IMR-90 (cell line): ENCODE measurements around the gene PHF3. TPM values are rescaled to one million over a fixed set of nuclear protein-coding genes. Genes with fewer than 3 reads are reported as not detected.

ENCODE experiments used
- ATAC-seq: fragments of 200-7000 bp; cut with Tn5 transposase; 2 replicates; pipeline ENCODE4 v1.9.1; 2020; ENCODE audit warnings: low read depth, mild to moderate bottlenecking, moderate library complexity
- BruUV-seq: library from RNA; stranded (reverse); fragments of 400-500 nt; replicated peaks from 2 replicates; lab custom pipeline; 2021; lab: Mats Ljungman, UMichigan
- CTCF ChIA-PET: fragments of 300-600 bp; formaldehyde crosslinking; extraction: SDS; loops from one replicate; lab custom pipeline; 2021; ENCODE audit warnings: antibody characterized with exemption; lab: Yijun Ruan, JAX
- POLR2A ChIA-PET: fragments of 300-600 bp; sonication (Branson Sonifier 250); formaldehyde crosslinking; loops from one replicate; lab custom pipeline; 2022; ENCODE audit warnings: antibody characterized with exemption; ENCODE audit not compliant: unreplicated experiment; lab: Charles Lee
- DNase-seq: peaks from one replicate; pipeline ENCODE4 v3.0.0; 2013
- H2AFZ ChIP-seq: replicated peaks from 2 replicates; pipeline ENCODE3; 2013; ENCODE audit warnings: low read length, mild to moderate bottlenecking; ENCODE audit not compliant: poor library complexity
- H2AK5ac ChIP-seq: 2 replicates; pipeline ENCODE4 v1.6.1; 2013; ENCODE audit warnings: low read depth, low read length, inconsistent platforms
- H2AK9ac ChIP-seq: replicated peaks from 2 replicates; pipeline ENCODE3; 2013; ENCODE audit warnings: mild to moderate bottlenecking, low read depth, low read length, moderate library complexity; ENCODE audit not compliant: poor library complexity
- H2BK120ac ChIP-seq: 2 replicates; pipeline ENCODE4 v1.6.1; 2013; ENCODE audit warnings: low read depth, low read length, inconsistent platforms
- H2BK15ac ChIP-seq: 3 replicates; pipeline ENCODE4 v1.6.1; 2013; ENCODE audit warnings: low read depth, low read length, inconsistent platforms
- H2BK20ac ChIP-seq: 2 replicates; pipeline ENCODE4 v1.6.1; 2013; ENCODE audit warnings: low read depth, mild to moderate bottlenecking, inconsistent platforms, low read length, moderate library complexity
- H2BK5ac ChIP-seq: 2 replicates; pipeline ENCODE4 v1.6.1; 2013; ENCODE audit warnings: mild to moderate bottlenecking, low read depth, low read length, inconsistent platforms; ENCODE audit not compliant: poor library complexity, severe bottlenecking
- H3K14ac ChIP-seq: replicated peaks from 2 replicates; pipeline ENCODE4 v1.6.1; 2013; ENCODE audit warnings: low read depth, low read length, inconsistent platforms
- H3K18ac ChIP-seq: 2 replicates; pipeline ENCODE4 v1.6.1; 2013; ENCODE audit warnings: low read depth, low read length, control low read depth
- H3K23ac ChIP-seq: 2 replicates; pipeline ENCODE4 v1.6.1; 2013; ENCODE audit warnings: low read depth, low read length, inconsistent platforms
- H3K27ac ChIP-seq: 2 replicates; pipeline ENCODE4 v1.5.1; 2013; ENCODE audit warnings: mild to moderate bottlenecking, control low read depth, low read length; ENCODE audit not compliant: insufficient read depth
- H3K27me3 ChIP-seq: 2 replicates; pipeline ENCODE4 v1.6.1; 2013; ENCODE audit warnings: low read length; ENCODE audit not compliant: control insufficient read depth, insufficient read depth
- H3K36me3 ChIP-seq: 2 replicates; pipeline ENCODE4 v1.6.1; 2013; ENCODE audit warnings: low read length, mixed read lengths; ENCODE audit not compliant: control insufficient read depth, insufficient read depth
- H3K4ac ChIP-seq: 2 replicates; pipeline ENCODE4 v1.6.1; 2013; ENCODE audit warnings: low read depth, low read length, inconsistent platforms
- H3K4me1 ChIP-seq: 2 replicates; pipeline ENCODE4 v1.6.1; 2013; ENCODE audit warnings: low read length, mixed read lengths; ENCODE audit not compliant: control insufficient read depth, insufficient read depth
- H3K4me2 ChIP-seq: 2 replicates; pipeline ENCODE4 v1.6.1; 2013; ENCODE audit warnings: low read depth, mild to moderate bottlenecking, control low read depth, low read length, moderate library complexity
- H3K4me3 ChIP-seq: 2 replicates; pipeline ENCODE4 v1.5.1; 2013; ENCODE audit warnings: low read depth, mild to moderate bottlenecking, control low read depth, low read length, moderate library complexity; ENCODE audit not compliant: insufficient read depth
- H3K56ac ChIP-seq: 2 replicates; pipeline ENCODE4 v1.6.1; 2013; ENCODE audit warnings: low read length, inconsistent platforms; ENCODE audit not compliant: insufficient read depth; ENCODE audit errors: extremely low read depth
- H3K79me1 ChIP-seq, 2 experiments: 2 replicates each; pipeline ENCODE4 v1.6.1; 2013; ENCODE audit warnings: low read length in 2 of 2, inconsistent platforms in 1 of 2, low read depth in 1 of 2
- H3K9ac ChIP-seq: 2 replicates; pipeline ENCODE4 v1.6.1; 2013; ENCODE audit warnings: low read depth, low read length, control low read depth
- H3K9me1 ChIP-seq: 2 replicates; pipeline ENCODE4 v1.6.1; 2013; ENCODE audit warnings: low read length, inconsistent platforms; ENCODE audit not compliant: insufficient read depth
- H3K9me3 ChIP-seq: 2 replicates; pipeline ENCODE4 v1.6.1; 2013; ENCODE audit warnings: low read length; ENCODE audit not compliant: control insufficient read depth, insufficient read depth
- H4K20me1 ChIP-seq: 2 replicates; pipeline ENCODE4 v1.6.1; 2013; ENCODE audit warnings: low read length, inconsistent platforms; ENCODE audit not compliant: insufficient read depth
- H4K5ac ChIP-seq: 2 replicates; pipeline ENCODE4 v1.6.1; 2013; ENCODE audit warnings: mild to moderate bottlenecking, low read depth, low read length, control low read depth
- H4K8ac ChIP-seq, 2 experiments: 2 replicates each; pipeline ENCODE4 v1.6.1; 2013; ENCODE audit warnings: low read depth in 2 of 2, low read length in 2 of 2, control low read depth in 1 of 2, inconsistent platforms in 1 of 2
- H4K91ac ChIP-seq: 2 replicates; pipeline ENCODE4 v1.6.1; 2013; ENCODE audit warnings: low read depth, low read length, inconsistent platforms; ENCODE audit not compliant: insufficient read depth
- BHLHE40 ChIP-seq: fragments of 150-350 bp; IDR thresholded peaks from 2 replicates; pipeline ENCODE4 v1.6.1; 2016; ENCODE audit warnings: mild to moderate bottlenecking, low read depth, low read length
- CEBPB ChIP-seq: IDR thresholded peaks from 2 replicates; pipeline ENCODE4 v1.6.1; 2012; ENCODE audit warnings: low read depth, low read length, improper control_type of control experiment
- CHD1 ChIP-seq: IDR thresholded peaks from 2 replicates; pipeline ENCODE4 v1.6.1; 2012; ENCODE audit warnings: low read depth, low read length, improper control_type of control experiment
- MAZ ChIP-seq: IDR thresholded peaks from 2 replicates; pipeline ENCODE4 v1.6.1; 2012; ENCODE audit warnings: low read depth, mild to moderate bottlenecking, low read length, improper control_type of control experiment, moderate library complexity, borderline replicate concordance
- MXI1 ChIP-seq: IDR thresholded peaks from 2 replicates; pipeline ENCODE4 v1.6.1; 2012; ENCODE audit warnings: low read depth, mild to moderate bottlenecking, low read length, moderate library complexity, borderline replicate concordance
- NFE2L2 ChIP-seq: fragments of 150-350 bp; IDR thresholded peaks from 2 replicates; pipeline ENCODE4 v1.6.1; 2016; ENCODE audit warnings: low read depth, mild to moderate bottlenecking, low read length
- POLR2A ChIP-seq: IDR thresholded peaks from 2 replicates; pipeline ENCODE4 v1.6.1; 2012; ENCODE audit warnings: mild to moderate bottlenecking, low read depth, low read length
- RCOR1 ChIP-seq: IDR thresholded peaks from 2 replicates; pipeline ENCODE4 v1.6.1; 2012; ENCODE audit warnings: mild to moderate bottlenecking, low read length, improper control_type of control experiment; ENCODE audit not compliant: insufficient replicate concordance
- RFX5 ChIP-seq: IDR thresholded peaks from 2 replicates; pipeline ENCODE4 v1.8.0; 2012; ENCODE audit warnings: low read depth, mild to moderate bottlenecking, low read length, moderate library complexity
- SMC3 ChIP-seq: fragments of 150-350 bp; IDR thresholded peaks from 2 replicates; pipeline ENCODE4 v1.6.1; 2016; ENCODE audit warnings: low read depth, mild to moderate bottlenecking, antibody characterized with exemption, low read length, moderate library complexity
- USF2 ChIP-seq: fragments of 150-350 bp; IDR thresholded peaks from 2 replicates; pipeline ENCODE4 v1.6.1; 2017; ENCODE audit warnings: mild to moderate bottlenecking, antibody characterized with exemption, low read length, low read depth
- dilution Hi-C: fragments of 300-500 bp; cut with HindIII; formaldehyde crosslinking; loops from one replicate; pipeline ENCODE4 v1.14.3; 2018; ENCODE audit warnings: low sequenced_read_pairs; ENCODE audit not compliant: unreplicated experiment
- in situ Hi-C: fragments of 300-500 bp; cut with MboI; formaldehyde crosslinking; loops from 3 replicates; pipeline ENCODE4 v1.14.3; 2019; ENCODE audit warnings: low sequenced_read_pairs, inconsistent platforms, mixed read lengths
- intact Hi-C: fragments of 100-400 bp; cut with micrococcal nuclease; formaldehyde crosslinking; loops from 2 replicates; pipeline ENCODE4 v1.10.0; 2022
- polyA plus RNA-seq, 3 experiments: library from polyadenylated mRNA; depleted of rRNA; stranded (reverse); fragments of >200 nt; gene quantifications; 2 replicates each; pipeline ENCODE4 v1.2.3, GENCODE V29; 2012; ENCODE audit warnings: low replicate concordance in 1 of 3
- total RNA-seq: library from RNA; depleted of rRNA; stranded (reverse); fragments of >200 nt; gene quantifications from 2 replicates; pipeline ENCODE4 v1.2.3, GENCODE V29; 2012
- TF ChIP-seq, protein P1 (sequence below): conservative IDR thresholded peaks from 2 replicates; pipeline ENCODE4 v1.5.1; 2012; ENCODE audit warnings: mild to moderate bottlenecking, low read depth, low read length, improper control_type of control experiment
- TF ChIP-seq, protein P2 (sequence below): fragments of 150-350 bp; IDR thresholded peaks from 2 replicates; pipeline ENCODE4 v1.6.1; 2016; ENCODE audit warnings: low read depth, mild to moderate bottlenecking, low read length, moderate library complexity, borderline replicate concordance

PHF3 gene
- total and polyA plus RNA-seq, 2 of the 4 experiments (the other 2 are of a cell fraction) = 5.6 to 27.8 TPM

DNA sequence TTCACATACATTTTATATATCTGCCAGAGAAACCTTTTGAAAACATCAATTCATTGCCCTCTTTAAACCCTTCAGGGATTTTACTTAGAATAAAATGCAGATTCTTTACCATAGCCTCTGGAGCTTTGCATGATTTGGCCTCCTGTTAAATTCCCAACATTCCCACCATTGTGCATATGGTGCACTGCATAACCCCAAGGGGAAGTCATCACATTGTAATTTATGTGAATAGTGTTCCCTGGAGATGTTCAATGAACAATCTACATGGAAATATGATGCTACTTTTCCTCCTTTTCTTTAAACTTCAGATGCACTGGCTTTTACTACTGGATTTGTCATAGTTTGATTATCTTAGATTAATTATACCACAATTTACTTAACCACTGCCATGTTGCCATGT is 94.7 kb downstream of the PHF3 start:
- Histone ChIP-seq H4K8ac (no peak overlapping the region), H3K14ac (no peak overlapping the region), H3K4me2 (no peak overlapping the region), H2BK120ac (no peak overlapping the region), H2BK5ac (no peak overlapping the region), H3K56ac (no peak overlapping the region), H3K23ac (no peak overlapping the region), H3K9ac (no peak overlapping the region), H3K9me1 (0 out of 2 replicates have a peak, but pooled peaks cover 4% of the 10 kb centered on the region), H2AK5ac (no peak overlapping the region), H2AK9ac (no peak overlapping the region), H2BK15ac (no peak overlapping the region), H3K27ac (no peak overlapping the region), H2AFZ (no peak overlapping the region), H4K20me1 (no peaks in the 10 kb centered on the region), H4K91ac (no peak overlapping the region), H3K36me3 (no peaks in the 10 kb centered on the region), H2BK20ac (no peak overlapping the region), H3K79me1 (no peaks in the 10 kb centered on the region), H3K18ac (no peak overlapping the region), H3K9me3 (no peaks in the 10 kb centered on the region), H4K5ac (no peak overlapping the region), H3K4me3 (no peak overlapping the region), H3K4me1 (peaks cover 2% of the 10 kb centered on the region; the same call in 1 of the 2 replicates), H3K4ac (no peak overlapping the region), H3K27me3 (no peaks in the 10 kb centered on the region)
- ATAC-seq = no peak; the same call in 1 of the 2 replicates
- dilution Hi-C loops = no loop called here
- intact Hi-C loops = no loop called here
- TF ChIP-seq BHLHE40 (no peak), RCOR1 (no peak), RFX5 (no peak), POLR2A (no peak), NFE2L2 (no peak), CHD1 (no peak), CEBPB (no peak), MAZ (no peak), MXI1 (no peak), SMC3 (no peak), USF2 (no peak)
- TF ChIP-seq, protein P1, sequence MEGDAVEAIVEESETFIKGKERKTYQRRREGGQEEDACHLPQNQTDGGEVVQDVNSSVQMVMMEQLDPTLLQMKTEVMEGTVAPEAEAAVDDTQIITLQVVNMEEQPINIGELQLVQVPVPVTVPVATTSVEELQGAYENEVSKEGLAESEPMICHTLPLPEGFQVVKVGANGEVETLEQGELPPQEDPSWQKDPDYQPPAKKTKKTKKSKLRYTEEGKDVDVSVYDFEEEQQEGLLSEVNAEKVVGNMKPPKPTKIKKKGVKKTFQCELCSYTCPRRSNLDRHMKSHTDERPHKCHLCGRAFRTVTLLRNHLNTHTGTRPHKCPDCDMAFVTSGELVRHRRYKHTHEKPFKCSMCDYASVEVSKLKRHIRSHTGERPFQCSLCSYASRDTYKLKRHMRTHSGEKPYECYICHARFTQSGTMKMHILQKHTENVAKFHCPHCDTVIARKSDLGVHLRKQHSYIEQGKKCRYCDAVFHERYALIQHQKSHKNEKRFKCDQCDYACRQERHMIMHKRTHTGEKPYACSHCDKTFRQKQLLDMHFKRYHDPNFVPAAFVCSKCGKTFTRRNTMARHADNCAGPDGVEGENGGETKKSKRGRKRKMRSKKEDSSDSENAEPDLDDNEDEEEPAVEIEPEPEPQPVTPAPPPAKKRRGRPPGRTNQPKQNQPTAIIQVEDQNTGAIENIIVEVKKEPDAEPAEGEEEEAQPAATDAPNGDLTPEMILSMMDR = no peak
- TF ChIP-seq, protein P2, sequence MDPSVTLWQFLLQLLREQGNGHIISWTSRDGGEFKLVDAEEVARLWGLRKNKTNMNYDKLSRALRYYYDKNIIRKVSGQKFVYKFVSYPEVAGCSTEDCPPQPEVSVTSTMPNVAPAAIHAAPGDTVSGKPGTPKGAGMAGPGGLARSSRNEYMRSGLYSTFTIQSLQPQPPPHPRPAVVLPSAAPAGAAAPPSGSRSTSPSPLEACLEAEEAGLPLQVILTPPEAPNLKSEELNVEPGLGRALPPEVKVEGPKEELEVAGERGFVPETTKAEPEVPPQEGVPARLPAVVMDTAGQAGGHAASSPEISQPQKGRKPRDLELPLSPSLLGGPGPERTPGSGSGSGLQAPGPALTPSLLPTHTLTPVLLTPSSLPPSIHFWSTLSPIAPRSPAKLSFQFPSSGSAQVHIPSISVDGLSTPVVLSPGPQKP = no peak
- ChIA-PET CTCF (no interaction called here), POLR2A (no interaction called here)
- BruUV-seq = no TSS peak
- peak; percentile 31 for DNase-seq
- in situ Hi-C loops = no loop called here
